GM18505 (cell line): ENCODE measurements around the gene FUT8.
"Not testable (repeated sequence)": the region's sequence is repeated elsewhere in the genome, so short reads cannot be mapped to it uniquely, and the experiment has no call there.

Source experiments
- ATAC-seq: cut with Tn5 transposase; IDR thresholded peaks from one replicate; pipeline ENCODE4 v1.9.1; 2021; ENCODE audit not compliant: unreplicated experiment
- POLR2A ChIP-seq: IDR thresholded peaks from 4 replicates; pipeline ENCODE4 v1.6.1; 2011; ENCODE audit warnings: borderline replicate concordance; ENCODE audit not compliant: insufficient read depth, insufficient read length; ENCODE audit errors: extremely low read depth

Gene FUT8

GRCh38 chr14:65456247-65456646 is 43.7 kb downstream of the FUT8 start:
- no peak for TF ChIP-seq POLR2A
- no peak for ATAC-seq

- peak; percentile 25 for ATAC-seq
- no peak for TF ChIP-seq POLR2A
Measured at GRCh38 chr14:65461730-65462129, 49.2 kb downstream of the FUT8 start.

GRCh38 chr14:65462411-65462810 is 49.9 kb downstream of the FUT8 start:
- no peak for TF ChIP-seq POLR2A
- peak; percentile 71 for ATAC-seq

- TF ChIP-seq POLR2A = no peak
- no peak for ATAC-seq
Measured at GRCh38 chr14:65465584-65465983, 53.1 kb downstream of the FUT8 start.

- not testable (repeated sequence) for ATAC-seq
Measured at GRCh38 chr14:65467926-65468325, 55.4 kb downstream of the FUT8 start.

GRCh38 chr14:65469903-65470302 is 57.4 kb downstream of the FUT8 start:
- no peak for ATAC-seq
- TF ChIP-seq POLR2A = no peak

- ATAC-seq = peak; percentile 24
- TF ChIP-seq POLR2A = no peak
Measured at GRCh38 chr14:65470404-65470880, 57.9 kb downstream of the FUT8 start.

DNA sequence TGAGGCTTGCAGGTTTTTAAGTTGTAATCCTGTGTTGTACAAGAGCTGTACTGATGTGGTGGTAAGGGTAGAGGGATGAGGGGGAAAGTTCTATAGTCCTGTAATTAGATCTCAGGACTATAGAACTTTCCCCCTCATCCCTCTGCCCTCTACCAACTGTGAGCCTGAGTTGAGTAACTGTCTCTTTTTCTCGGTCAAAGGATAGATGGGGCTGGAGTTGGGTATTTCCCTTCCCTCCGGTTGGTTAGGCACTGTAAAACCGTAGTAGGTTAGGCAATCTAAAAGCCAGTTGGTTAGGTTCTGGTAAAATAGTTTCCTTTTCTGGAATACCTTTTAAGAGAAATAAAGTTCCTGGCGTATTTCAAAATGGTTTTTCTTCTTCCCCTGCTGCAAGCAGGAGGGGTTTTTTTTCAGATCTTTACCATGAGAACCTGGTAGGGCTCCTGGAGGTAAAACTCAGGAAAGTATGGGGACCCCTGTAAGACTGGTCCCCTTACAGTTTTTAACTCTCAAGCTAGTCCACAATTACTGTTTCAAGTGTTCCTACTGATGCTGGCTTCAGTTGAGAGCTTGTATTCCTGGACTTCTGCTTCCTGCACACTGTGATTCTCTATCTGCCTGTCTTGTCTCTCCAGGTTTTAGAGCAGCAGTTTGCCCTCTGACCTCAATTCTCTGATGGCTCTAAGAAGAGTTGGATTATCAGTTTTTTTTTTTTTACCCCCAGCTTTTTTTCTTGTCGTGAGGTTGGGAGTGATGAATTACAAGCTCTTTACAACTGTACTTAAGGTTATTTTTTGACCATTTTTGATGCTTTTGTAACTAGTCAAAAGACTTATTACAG is 58.7 kb downstream of the FUT8 start:
- ATAC-seq = peak; percentile 64
- no peak for TF ChIP-seq POLR2A

DNA sequence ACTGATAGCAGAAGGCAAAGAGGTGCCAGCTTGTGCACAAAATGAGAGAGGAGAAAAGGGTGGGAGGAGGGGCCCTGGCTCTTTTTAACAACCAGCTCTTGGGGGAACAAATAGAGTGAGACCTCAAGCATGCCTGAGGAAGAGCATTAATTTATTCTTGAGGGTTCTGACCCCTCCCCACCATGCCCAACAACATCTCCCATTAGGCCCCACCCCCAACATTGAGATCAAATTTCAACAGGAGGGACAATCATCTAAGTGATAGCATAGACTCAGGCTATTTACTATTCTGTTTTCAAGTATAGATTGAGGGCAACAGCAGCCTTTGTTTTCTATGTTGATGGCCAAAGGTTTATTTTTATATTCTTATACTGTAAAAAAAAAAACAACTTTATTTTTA is 59.7 kb downstream of the FUT8 start:
- TF ChIP-seq POLR2A = no peak
- ATAC-seq = no peak

GRCh38 chr14:65476273-65476941 is 63.9 kb downstream of the FUT8 start:
- no peak for TF ChIP-seq POLR2A
- ATAC-seq = peak; percentile 85

GRCh38 chr14:65476942-65477318 is 64.4 kb downstream of the FUT8 start:
- ATAC-seq = peak; percentile 23
- TF ChIP-seq POLR2A = no peak

- ATAC-seq = no peak
- no peak for TF ChIP-seq POLR2A
Measured at GRCh38 chr14:65478017-65478416, 65.5 kb downstream of the FUT8 start.

DNA sequence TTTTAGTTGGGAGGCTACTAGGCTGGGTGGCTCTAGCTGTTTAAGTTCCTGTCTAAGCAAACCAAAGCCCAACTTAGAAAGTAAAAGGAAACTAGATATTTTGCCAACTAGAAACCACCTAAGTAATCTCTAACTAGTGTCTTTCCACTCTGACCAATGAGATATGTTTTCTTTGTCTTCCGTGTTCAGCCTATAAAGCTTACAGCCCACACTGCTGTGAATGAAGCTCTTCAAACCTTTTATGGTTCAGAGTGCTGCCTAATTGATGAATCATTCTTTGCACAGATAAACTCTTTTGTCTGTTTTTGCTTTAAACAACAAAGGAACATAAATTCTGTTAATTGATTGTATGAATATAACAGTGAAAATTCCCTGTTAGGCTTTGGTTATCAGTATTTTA is 66.1 kb downstream of the FUT8 start:
- ATAC-seq = no peak
- TF ChIP-seq POLR2A = no peak

GRCh38 chr14:65479386-65479785 is 66.9 kb downstream of the FUT8 start:
- no peak for TF ChIP-seq POLR2A
- no peak for ATAC-seq
